Measurements from ENCODE around the gene KIF17. TPM values are rescaled to one million over a fixed set of nuclear protein-coding genes. Genes with fewer than 3 reads are reported as not detected.
A peak's percentile ranks its signal among the peaks of the same experiment; 100 is the strongest.
"Not testable (repeated sequence)": the region's sequence is repeated elsewhere in the genome, so short reads cannot be mapped to it uniquely, and the experiment has no call there.

The KIF17 gene
- total RNA-seq, 1 donor from 2014 or later = 2.5 TPM

GRCh38 chr1:20720631-20721091 lies 2.9 kb upstream of the KIF17 start:
- H3K27me3 ChIP-seq = no peaks in the 10 kb centered on the region
- H3K4me3 ChIP-seq = no peak overlapping the region
- H3K9me3 ChIP-seq = no peaks in the 10 kb centered on the region
- intact Hi-C loops (cut with DNase I) = no loop called here
- no peaks in the 10 kb centered on the region for H3K36me3 ChIP-seq
- H3K4me1 ChIP-seq = no peaks in the 10 kb centered on the region
- no peak for TF ChIP-seq POLR2A (IDR thresholded peaks at IDR 0.05)
- TF ChIP-seq CTCF (IDR thresholded peaks at IDR 0.05) = no peak
- no peak for TF ChIP-seq POLR2AphosphoS5 (IDR thresholded peaks at IDR 0.05; ENCODE audit: insufficient read depth in 1 of 2, low read depth in 1 of 2)
- DNase-seq (ENCODE audit: extremely low spot score in 2 of 2) = no peak
- H3K27ac ChIP-seq = no peak overlapping the region

GRCh38 chr1:20719871-20720620 lies 2.2 kb upstream of the KIF17 start:
- Histone ChIP-seq H3K9me3 (no peaks in the 10 kb centered on the region), H3K36me3 (no peaks in the 10 kb centered on the region), H3K4me1 (no peaks in the 10 kb centered on the region), H3K27me3 (no peaks in the 10 kb centered on the region), H3K27ac (no peak overlapping the region), H3K4me3 (no peak overlapping the region)
- intact Hi-C loops (cut with DNase I) = no loop called here
- no peak for DNase-seq (ENCODE audit: extremely low spot score in 2 of 2)
- TF ChIP-seq CTCF (IDR thresholded peaks at IDR 0.05) = no peak
- TF ChIP-seq POLR2A (IDR thresholded peaks at IDR 0.05) = no peak
- TF ChIP-seq POLR2AphosphoS5 (IDR thresholded peaks at IDR 0.05; ENCODE audit: insufficient read depth in 1 of 2, low read depth in 1 of 2) = no peak

- Histone ChIP-seq H3K4me3 (no peak overlapping the region), H3K9me3 (no peaks in the 10 kb centered on the region), H3K27ac (no peak overlapping the region), H3K4me1 (no peaks in the 10 kb centered on the region), H3K27me3 (no peaks in the 10 kb centered on the region), H3K36me3 (no peaks in the 10 kb centered on the region)
- no peak for TF ChIP-seq POLR2A (IDR thresholded peaks at IDR 0.05)
- intact Hi-C loops (cut with DNase I) = no loop called here
- no peak for DNase-seq (ENCODE audit: extremely low spot score in 2 of 2)
These were observed 1.5 kb upstream of the KIF17 start for GRCh38 chr1:20719261-20719660.

GRCh38 chr1:20718343-20718882 lies 606 bp upstream of the KIF17 start:
- DNase-seq (ENCODE audit: extremely low spot score in 2 of 2); H3K27ac ChIP-seq; H3K4me1 ChIP-seq; intact Hi-C loops (cut with DNase I); H3K27me3 ChIP-seq; H3K36me3 ChIP-seq; H3K9me3 ChIP-seq: not testable (repeated sequence)
- H3K4me3 ChIP-seq = peak overlapping the region; percentile 43 to 65

- Histone ChIP-seq H3K4me1 (no peaks in the 10 kb centered on the region), H3K9me3 (no peaks in the 10 kb centered on the region), H3K4me3 (no peak overlapping the region), H3K36me3 (no peaks in the 10 kb centered on the region), H3K27ac (no peak overlapping the region), H3K27me3 (no peaks in the 10 kb centered on the region)
- no peak for DNase-seq (ENCODE audit: extremely low spot score in 2 of 2)
- no peak for TF ChIP-seq POLR2AphosphoS5 (IDR thresholded peaks at IDR 0.05; ENCODE audit: insufficient read depth in 1 of 2, low read depth in 1 of 2)
- no peak for TF ChIP-seq POLR2A (IDR thresholded peaks at IDR 0.05)
- TF ChIP-seq CTCF (IDR thresholded peaks at IDR 0.05) = no peak
- intact Hi-C loops (cut with DNase I) = no loop called here
These were observed 1.6 kb downstream of the KIF17 start for GRCh38 chr1:20716232-20716631.

- DNase-seq (ENCODE audit: extremely low spot score in 2 of 2) = no peak
- intact Hi-C loops (cut with DNase I) = no loop called here
- H3K36me3 ChIP-seq = no peaks in the 10 kb centered on the region
- H3K9me3 ChIP-seq = no peaks in the 10 kb centered on the region
- TF ChIP-seq POLR2A (IDR thresholded peaks at IDR 0.05) (no peak), POLR2AphosphoS5 (IDR thresholded peaks at IDR 0.05; ENCODE audit: insufficient read depth in 1 of 2, low read depth in 1 of 2) (no peak), CTCF (IDR thresholded peaks at IDR 0.05) (no peak)
- H3K4me1 ChIP-seq = no peaks in the 10 kb centered on the region
- H3K4me3 ChIP-seq = no peak overlapping the region
- no peaks in the 10 kb centered on the region for H3K27me3 ChIP-seq
- no peak overlapping the region for H3K27ac ChIP-seq
These were observed 2.4 kb downstream of the KIF17 start for GRCh38 chr1:20715406-20715805.
